Karpas-422 (cell line): ENCODE data around the gene TRIM46. TPM values are rescaled to one million over a fixed set of nuclear protein-coding genes. Genes with fewer than 3 reads are reported as not detected.

Source experiments
- small RNA-seq: library from RNA; depleted of rRNA; stranded (forward); fragments of <200 nt; gene quantifications from one replicate; pipeline ENCODE3, GENCODE V24; 2014
- total RNA-seq: library from RNA; depleted of rRNA; stranded (reverse); fragments of >200 nt; shearing (Covaris generic); gene quantifications from 2 replicates; pipeline ENCODE4 v1.2.3, GENCODE V29; 2014; ENCODE audit warnings: low replicate concordance; rRNA removed

TRIM46 gene
- total RNA-seq, 1 experiment from 2014 or later: 5.1 TPM

Small RNA genes within 50 kb of the gene (small RNA-seq; reads per million reads assigned to genes)
- gene HMGN2P18: not detected

Other genes with a start within 250 kb of the TRIM46 start
- gene PMVK, start 237.1 kb upstream of the TRIM46 start, total RNA-seq: 11.1 and 14.1 TPM in 2 replicates
- 26.1 and 55.8 TPM in 2 replicates for gene PBXIP1, start 217.8 kb upstream of the TRIM46 start, total RNA-seq
- gene PYGO2, start 212.1 kb upstream of the TRIM46 start, total RNA-seq: 37.3 and 44.4 TPM in 2 replicates
- 27.8 and 35.3 TPM in 2 replicates for gene SHC1, start 203.1 kb upstream of the TRIM46 start, total RNA-seq
- gene CKS1B, start 199.2 kb upstream of the TRIM46 start, total RNA-seq: 110 and 225 TPM in 2 replicates
- 48.7 and 57.3 TPM in 2 replicates for gene FLAD1, start 190.5 kb upstream of the TRIM46 start, total RNA-seq
- 2.6 TPM in 1 of 2 replicates, not detected in the other for gene LENEP, start 180.3 kb upstream of the TRIM46 start, total RNA-seq
- gene ZBTB7B, start 171.0 kb upstream of the TRIM46 start, total RNA-seq: 17.1 and 31.0 TPM in 2 replicates
- gene DCST2, start 140.1 kb upstream of the TRIM46 start, total RNA-seq: 1.3 and 3.5 TPM in 2 replicates
- gene DCST1, start 140.0 kb upstream of the TRIM46 start, total RNA-seq: not detected in 2 replicates
- 33.6 and 50.0 TPM in 2 replicates for gene ADAM15, start 122.5 kb upstream of the TRIM46 start, total RNA-seq
- 10.4 and 14.5 TPM in 2 replicates for gene EFNA4, start 110.1 kb upstream of the TRIM46 start, total RNA-seq
- gene EFNA3, start 95.0 kb upstream of the TRIM46 start, total RNA-seq: 12.2 and 15.7 TPM in 2 replicates
- not detected in 2 replicates for gene EFNA1, start 46.0 kb upstream of the TRIM46 start, total RNA-seq
- 47.8 and 56.5 TPM in 2 replicates for gene SLC50A1, start 38.0 kb upstream of the TRIM46 start, total RNA-seq
- 22.2 and 33.2 TPM in 2 replicates for gene DPM3, start 33.3 kb upstream of the TRIM46 start, total RNA-seq
- gene KRTCAP2, start 545 bp upstream of the TRIM46 start, total RNA-seq: 237 and 400 TPM in 2 replicates
- 11.9 and 18.7 TPM in 2 replicates for gene THBS3, start 34.0 kb downstream of the TRIM46 start, total RNA-seq
- 49.5 and 56.9 TPM in 2 replicates for gene MTX1, start 34.8 kb downstream of the TRIM46 start, total RNA-seq
- 20.7 and 30.6 TPM in 2 replicates for gene ENTREP3, start 81.6 kb downstream of the TRIM46 start, total RNA-seq
- gene SCAMP3, start 88.5 kb downstream of the TRIM46 start, total RNA-seq: 69.7 and 73.5 TPM in 2 replicates
- 78.7 and 99.6 TPM in 2 replicates for gene CLK2, start 99.7 kb downstream of the TRIM46 start, total RNA-seq
- gene HCN3, start 103.6 kb downstream of the TRIM46 start, total RNA-seq: 5.9 and 6.3 TPM in 2 replicates
- gene PKLR, start 127.6 kb downstream of the TRIM46 start, total RNA-seq: not detected in 2 replicates
- 298 and 377 TPM in 2 replicates for gene FDPS, start 135.0 kb downstream of the TRIM46 start, total RNA-seq
- gene RUSC1, start 147.0 kb downstream of the TRIM46 start, total RNA-seq: 8.3 and 9.2 TPM in 2 replicates